Small intestine (tissue), 7 donors: Measurements from ENCODE around the gene ZNF879. TPM values are rescaled to one million over a fixed set of nuclear protein-coding genes. Genes with fewer than 3 reads are reported as not detected.

Source experiments
- DNase-seq, 2 donors: peaks; one replicate each; pipeline versions ENCODE4 v3.0.0 to v3.0.0-alpha.2; 2013
- FAIRE-seq: peaks from 2 replicates; lab custom pipeline; 2012; peaks lifted over from hg19 to GRCh38; lab: Jason Lieb, UNC
- H3K27ac ChIP-seq, 3 donors: one replicate each; pipeline ENCODE4 v1.5.1; 2013; ENCODE audit warnings: low read length in 2 of 3, mild to moderate bottlenecking in 2 of 3, control low read depth in 1 of 3, inconsistent platforms in 1 of 3, low read depth in 1 of 3, moderate library complexity in 1 of 3
- H3K27me3 ChIP-seq, 3 donors: one replicate each; pipeline ENCODE4 v1.6.1; 2013; ENCODE audit warnings: low read length in 3 of 3, inconsistent platforms in 1 of 3; ENCODE audit not compliant: control insufficient read depth in 3 of 3, insufficient read depth in 3 of 3
- H3K36me3 ChIP-seq, 3 donors: one replicate each; pipeline ENCODE4 v1.6.1; 2013; ENCODE audit warnings: low read length in 3 of 3, inconsistent platforms in 1 of 3, low read depth in 1 of 3, mild to moderate bottlenecking in 1 of 3, moderate library complexity in 1 of 3; ENCODE audit not compliant: control insufficient read depth in 3 of 3, insufficient read depth in 2 of 3
- H3K4me1 ChIP-seq, 3 donors: one replicate each; pipeline ENCODE4 v1.6.1; 2013; ENCODE audit warnings: low read length in 2 of 3, inconsistent platforms in 1 of 3, low read depth in 1 of 3, mild to moderate bottlenecking in 1 of 3, moderate library complexity in 1 of 3; ENCODE audit not compliant: control insufficient read depth in 3 of 3, insufficient read depth in 2 of 3
- H3K4me3 ChIP-seq, 3 donors: one replicate each; pipeline ENCODE4 v1.5.1; 2013; ENCODE audit warnings: low read length in 3 of 3, control low read depth in 1 of 3, inconsistent platforms in 1 of 3, low read depth in 1 of 3, mild to moderate bottlenecking in 1 of 3, moderate library complexity in 1 of 3
- H3K9me3 ChIP-seq, 2 donors: one replicate each; pipeline ENCODE4 v1.6.1; 2013; ENCODE audit warnings: low read depth in 1 of 2, low read length in 1 of 2; ENCODE audit not compliant: control insufficient read depth in 2 of 2, insufficient read depth in 1 of 2
- WGBS, 3 donors: extraction: QIAGEN DNeasy Blood & Tissue Kit; methylation state at CpG; one replicate each; pipeline ENCODE4 v1.1.7; 2013; 5-methylcytosine and 5-hydroxymethylcytosine counted together
- polyA plus RNA-seq, 4 donors: library from polyadenylated mRNA; stranded (reverse) in 3 of 4; unstranded in 1 of 4; fragments of 200-250 nt in 3 of 4; fragments of 120-200 nt in 1 of 4; gene quantifications; one replicate each; pipeline versions ENCODE4 v1.2.1 to v1.2.3, GENCODE V29; 2013
- donor health status: healthy with polysubstance abuse.
- donor health status: control.
- donor health status: control.
- donor health status: Bipolar disorder and iron deficiency.
- donor health status: healthy.

The ZNF879 gene
- polyA plus RNA-seq, 4 donors, result 1.5 to 3.0 (median 2.0) TPM

GRCh38 chr5:178989311-178989710 is 34.3 kb upstream of the ZNF879 start:
- Histone ChIP-seq H3K27me3 (peaks cover 0 to 14% (median 14%) of the 10 kb centered on the region in 3 donors), H3K36me3 (no peaks in the 10 kb centered on the region), H3K4me1 (no peaks in the 10 kb centered on the region), H3K9me3 (peaks cover 4 to 67% of the 10 kb centered on the region in 2 donors), H3K4me3 (no peak overlapping the region), H3K27ac (no peak overlapping the region)
- WGBS, 3 donors, result 88 to 92% (median 88%) methylated on average over 7 of the region's 7 CpGs
- DNase-seq (no peak), FAIRE-seq (no peak)

- Histone ChIP-seq H3K27ac (no peak overlapping the region), H3K27me3 (peaks cover 0 to 21% (median 19%) of the 10 kb centered on the region in 3 donors), H3K4me1 (no peaks in the 10 kb centered on the region), H3K9me3 (peaks cover 4 to 56% of the 10 kb centered on the region in 2 donors), H3K36me3 (no peaks in the 10 kb centered on the region), H3K4me3 (no peak overlapping the region)
- 79 to 88% (median 83%) methylated on average over 11 to 12 of the region's 12 CpGs for WGBS, 3 donors
- DNase-seq (no peak), FAIRE-seq (no peak)
Observed at GRCh38 chr5:178990491-178990890, 33.1 kb upstream of the ZNF879 start.

DNA sequence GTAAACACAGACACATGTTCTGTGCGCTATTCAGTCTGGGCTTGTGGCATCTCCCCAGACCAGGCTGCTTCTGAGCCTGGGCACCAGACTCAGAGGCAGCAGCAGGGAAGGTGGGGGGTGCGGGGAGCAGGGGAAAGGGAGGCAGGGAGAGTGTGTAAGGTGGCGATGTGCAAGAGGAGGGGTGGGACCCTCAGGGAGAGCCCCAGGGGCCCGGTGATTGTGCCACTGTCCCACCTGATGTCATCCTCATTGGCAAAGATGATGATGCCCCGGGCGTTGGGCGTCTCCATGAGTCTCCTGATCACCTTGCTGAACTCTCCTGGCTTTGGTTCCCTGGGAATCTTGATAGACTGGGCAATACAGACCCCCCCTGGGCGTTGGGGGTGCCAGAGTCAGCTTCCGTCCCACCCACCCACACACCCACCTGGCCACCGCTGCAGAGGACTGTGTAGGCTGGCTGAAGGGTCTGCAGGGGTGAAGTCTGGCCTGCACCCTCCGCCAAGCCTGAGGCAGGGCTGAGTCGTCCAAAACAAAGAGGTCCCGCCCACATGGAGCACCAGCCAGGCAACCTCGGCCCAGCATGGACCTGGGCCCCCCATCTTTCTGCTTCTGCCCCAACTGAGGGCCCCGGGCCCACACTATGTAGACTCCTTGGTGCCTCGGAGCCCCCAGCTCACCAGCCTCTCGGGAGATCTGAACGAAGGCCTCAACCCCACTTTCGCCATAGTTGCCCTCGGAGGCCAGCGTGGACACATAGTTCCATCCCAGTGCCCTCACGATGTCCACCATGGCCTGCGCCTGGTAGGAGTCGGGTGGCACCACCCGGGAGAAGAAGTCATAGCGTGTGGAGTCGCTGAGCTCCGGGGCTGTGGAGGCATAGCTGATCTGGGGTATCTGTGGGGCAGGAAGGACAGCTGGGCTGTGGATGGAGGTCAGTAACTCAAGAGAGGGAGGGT is 32.1 kb upstream of the ZNF879 start:
- WGBS, 3 donors, result 85 to 91% (median 88%) methylated on average over 24 to 28 of the region's 28 CpGs
- H3K4me3 ChIP-seq, result no peak overlapping the region
- FAIRE-seq (no peak), DNase-seq (no peak)
- H3K27ac ChIP-seq, result no peak overlapping the region
- H3K4me1 ChIP-seq, result no peaks in the 10 kb centered on the region
- peaks cover 0 to 30% (median 22%) of the 10 kb centered on the region in 3 donors for H3K27me3 ChIP-seq
- peaks cover under 1 to 46% of the 10 kb centered on the region in 2 donors for H3K9me3 ChIP-seq
- no peaks in the 10 kb centered on the region for H3K36me3 ChIP-seq

DNA sequence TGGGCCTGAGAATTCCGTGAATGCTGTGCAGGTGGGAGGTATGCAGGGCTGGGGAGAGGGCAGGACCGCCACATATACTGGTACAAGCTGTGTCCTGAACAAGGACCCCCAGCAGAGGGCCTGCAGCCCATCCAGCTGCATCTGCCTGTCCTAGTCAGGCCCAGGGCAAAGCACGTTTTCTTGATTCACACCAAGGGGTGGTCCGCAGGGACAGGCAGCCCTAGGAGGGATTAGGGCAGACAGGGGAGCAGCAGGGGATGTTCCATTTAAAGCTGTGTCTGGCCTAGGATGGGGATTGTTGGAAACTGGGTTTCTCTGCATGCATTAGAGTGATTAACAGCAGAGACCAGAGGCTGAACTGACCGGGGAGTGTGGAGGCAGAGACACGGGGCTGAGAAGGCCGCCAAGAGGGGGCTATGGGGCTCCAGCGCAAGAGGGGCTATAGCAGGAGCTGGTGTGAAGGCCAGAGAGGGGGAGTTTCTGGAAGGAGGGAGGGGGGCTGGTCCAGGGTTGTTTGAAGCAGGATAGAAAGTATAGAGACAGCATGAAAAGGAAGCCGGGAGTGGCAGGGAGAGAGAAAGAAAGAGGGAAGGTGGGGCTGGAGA is 31.2 kb upstream of the ZNF879 start:
- H3K4me3 ChIP-seq, result no peak overlapping the region
- no peaks in the 10 kb centered on the region for H3K4me1 ChIP-seq
- DNase-seq (no peak), FAIRE-seq (no peak)
- no peak overlapping the region for H3K27ac ChIP-seq
- no peaks in the 10 kb centered on the region for H3K36me3 ChIP-seq
- 60 to 68% (median 67%) methylated on average over 9 of the region's 9 CpGs for WGBS, 3 donors
- H3K27me3 ChIP-seq, result peaks cover 0 to 33% (median 24%) of the 10 kb centered on the region in 3 donors
- H3K9me3 ChIP-seq, result peaks cover 0 to 37% of the 10 kb centered on the region in 2 donors

GRCh38 chr5:178993236-178993765 is 30.3 kb upstream of the ZNF879 start:
- Histone ChIP-seq H3K27me3 (peaks cover 0 to 33% (median 24%) of the 10 kb centered on the region in 3 donors), H3K27ac (no peak overlapping the region), H3K4me1 (no peaks in the 10 kb centered on the region), H3K36me3 (no peaks in the 10 kb centered on the region), H3K4me3 (no peak overlapping the region), H3K9me3 (peaks cover 0 to 34% of the 10 kb centered on the region in 2 donors)
- FAIRE-seq (no peak), DNase-seq (no peak)
- 54 to 73% (median 67%) methylated on average over 18 to 20 of the region's 20 CpGs for WGBS, 3 donors

GRCh38 chr5:178993955-178994579 is 29.5 kb upstream of the ZNF879 start:
- FAIRE-seq, result no peak
- 26 to 51% (median 39%) methylated on average over 50 to 53 of the region's 53 CpGs for WGBS, 3 donors
- Histone ChIP-seq H3K4me3 (no peak overlapping the region), H3K27me3 (peaks cover 0 to 33% (median 24%) of the 10 kb centered on the region in 3 donors), H3K9me3 (peaks cover 0 to 28% of the 10 kb centered on the region in 2 donors), H3K27ac (no peak overlapping the region), H3K36me3 (no peaks in the 10 kb centered on the region), H3K4me1 (no peaks in the 10 kb centered on the region)
- no peak for DNase-seq

GRCh38 chr5:178994580-178995340 is 28.8 kb upstream of the ZNF879 start, which contains the start of gene GRM6:
Gene GRM6, minus strand, starts transcription at chr5:178995320. Its CDS starts 376 bp downstream, at chr5:178994944.
- Histone ChIP-seq H3K36me3 (no peaks in the 10 kb centered on the region), H3K27ac (no peak within 1 kb of the TSS), H3K4me3 (no peak within 1 kb of the TSS), H3K4me1 (no peaks in the 10 kb centered on the region), H3K9me3 (peaks cover 0 to 22% of the 10 kb centered on the region in 2 donors), H3K27me3 (peaks cover 0 to 33% (median 24%) of the 10 kb centered on the region in 3 donors)
- DNase-seq, result peak in 1 of 2 donors; percentile 32
- FAIRE-seq, result no peak
- WGBS, 3 donors, result 4 to 27% (median 12%) methylated on average over 63 to 97 of the region's 97 CpGs
